Astrocyte (in vitro differentiated cells and primary cell): ENCODE data around the gene NUDT16L1. TPM values are rescaled to one million over a fixed set of nuclear protein-coding genes. Genes with fewer than 3 reads are reported as not detected.

Experiments
- DNase-seq: peaks from one replicate; pipeline ENCODE4 v3.0.0-alpha.2; 2010; ENCODE audit warnings: low read depth
- FAIRE-seq: peaks from 2 replicates; lab custom pipeline; 2011; peaks lifted over from hg19 to GRCh38; lab: Jason Lieb, UNC
- H2AFZ ChIP-seq: 2 replicates; pipeline ENCODE4 v1.6.0; 2012; ENCODE audit warnings: low read depth, low read length, inconsistent platforms
- H3K27ac ChIP-seq: 2 replicates; pipeline ENCODE4 v1.5.1; 2011; ENCODE audit warnings: low read depth, low read length, inconsistent platforms
- H3K27me3 ChIP-seq: 2 replicates; pipeline ENCODE4 v1.6.0; 2011; ENCODE audit warnings: low read length, inconsistent platforms; ENCODE audit not compliant: insufficient read depth
- H3K36me3 ChIP-seq: 2 replicates; pipeline ENCODE4 v1.5.1; 2011; ENCODE audit warnings: low read length, inconsistent platforms; ENCODE audit not compliant: insufficient read depth
- H3K4me1 ChIP-seq: 2 replicates; pipeline ENCODE4 v1.5.1; 2011; ENCODE audit warnings: low read length, inconsistent platforms; ENCODE audit not compliant: insufficient read depth
- H3K4me2 ChIP-seq: 2 replicates; pipeline ENCODE4 v1.6.0; 2012; ENCODE audit warnings: low read length, inconsistent platforms
- H3K4me3 ChIP-seq: 2 replicates; pipeline ENCODE4 v1.5.1; 2011; ENCODE audit warnings: low read depth, mild to moderate bottlenecking, low read length, inconsistent platforms; ENCODE audit not compliant: insufficient read depth
- H3K79me2 ChIP-seq: 2 replicates; pipeline ENCODE4 v1.6.0; 2012; ENCODE audit warnings: mild to moderate bottlenecking, low read length, inconsistent platforms; ENCODE audit not compliant: insufficient read depth
- H3K9ac ChIP-seq: 2 replicates; pipeline ENCODE4 v1.6.0; 2012; ENCODE audit warnings: mild to moderate bottlenecking, low read length, inconsistent platforms
- H3K9me3 ChIP-seq: 2 replicates; pipeline ENCODE4 v1.5.1; 2012; ENCODE audit warnings: low read depth, mild to moderate bottlenecking, low read length, inconsistent platforms; ENCODE audit not compliant: insufficient read depth
- H4K20me1 ChIP-seq: 2 replicates; pipeline ENCODE4 v1.6.0; 2012; ENCODE audit warnings: low read length, inconsistent platforms; ENCODE audit not compliant: insufficient read depth
- H3K27ac Mint-ChIP-seq: one replicate; pipeline ENCODE4 v1.8.0; 2021; ENCODE audit warnings: mild to moderate bottlenecking, mixed read lengths; ENCODE audit not compliant: unreplicated experiment
- H3K27me3 Mint-ChIP-seq: one replicate; pipeline ENCODE4 v1.8.0; 2021; ENCODE audit warnings: low read depth, mixed read lengths; ENCODE audit not compliant: unreplicated experiment
- H3K36me3 Mint-ChIP-seq: one replicate; pipeline ENCODE4 v1.8.0; 2021; ENCODE audit warnings: low read depth, mixed read lengths; ENCODE audit not compliant: unreplicated experiment
- H3K4me1 Mint-ChIP-seq: one replicate; pipeline ENCODE4 v1.8.0; 2021; ENCODE audit warnings: low read depth, mixed read lengths; ENCODE audit not compliant: unreplicated experiment
- H3K4me3 Mint-ChIP-seq: one replicate; pipeline ENCODE4 v1.8.0; 2021; ENCODE audit warnings: mild to moderate bottlenecking, moderate library complexity, mixed read lengths; ENCODE audit not compliant: unreplicated experiment
- H3K9me3 Mint-ChIP-seq: one replicate; pipeline ENCODE4 v1.8.0; 2021; ENCODE audit warnings: mild to moderate bottlenecking, mixed read lengths; ENCODE audit not compliant: unreplicated experiment
- EZH2 ChIP-seq: IDR thresholded peaks from 2 replicates; pipeline ENCODE4 v1.6.1; 2012; ENCODE audit warnings: mild to moderate bottlenecking, low read length, inconsistent platforms; ENCODE audit not compliant: insufficient read depth
- total RNA-seq: library from RNA; stranded (reverse); gene quantifications from 2 replicates; pipeline ENCODE4 v1.2.1, GENCODE V29; 2021
- TF ChIP-seq, protein P1 (sequence below): IDR thresholded peaks from 2 replicates; pipeline ENCODE4 v1.5.1; 2011; ENCODE audit warnings: low read depth, mild to moderate bottlenecking, inconsistent platforms, low read length, moderate library complexity; ENCODE audit not compliant: insufficient read depth

Gene NUDT16L1
- total RNA-seq, 1 donor from 2014 or later = 42.2 TPM

GRCh38 chr16:4660454-4661007 lies 32.8 kb upstream of the NUDT16L1 start:
- no peak for FAIRE-seq
- H3K27ac Mint-ChIP-seq = no peak overlapping the region

DNA sequence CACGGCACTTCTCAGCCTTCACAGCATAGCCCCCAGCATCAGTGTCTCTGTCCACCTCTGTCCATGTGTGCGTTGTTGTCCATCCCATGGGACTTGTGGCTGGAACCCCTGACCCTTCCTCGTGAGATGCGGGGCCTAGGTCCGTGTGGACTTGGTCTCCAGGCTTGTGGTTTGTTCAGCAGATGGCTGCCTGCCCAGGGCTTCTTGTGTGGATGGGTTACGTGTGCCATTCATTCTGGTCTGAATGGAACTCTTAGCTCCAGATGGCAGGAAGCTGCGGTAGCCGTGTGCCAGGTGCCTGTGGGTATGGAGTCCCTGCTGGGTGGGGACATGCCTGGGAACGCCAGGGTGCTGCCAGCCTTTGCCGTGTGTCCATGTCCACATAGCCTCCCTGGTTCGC lies 31.7 kb upstream of the NUDT16L1 start:
- Histone ChIP-seq H3K79me2 (peaks cover 30% of the 10 kb centered on the region), H4K20me1 (peaks cover 62% of the 10 kb centered on the region), H3K9me3 (no peaks in the 10 kb centered on the region), H3K36me3 (peaks cover 3% of the 10 kb centered on the region), H3K27me3 (no peaks in the 10 kb centered on the region), H3K4me2 (no peak overlapping the region), H3K4me3 (no peak overlapping the region), H3K9ac (no peak overlapping the region), H3K4me1 (peaks cover 33% of the 10 kb centered on the region), H3K27ac (no peak overlapping the region), H2AFZ (no peak overlapping the region)
- peaks cover 10% of the 10 kb centered on the region for H3K36me3 Mint-ChIP-seq
- TF ChIP-seq, protein P1, sequence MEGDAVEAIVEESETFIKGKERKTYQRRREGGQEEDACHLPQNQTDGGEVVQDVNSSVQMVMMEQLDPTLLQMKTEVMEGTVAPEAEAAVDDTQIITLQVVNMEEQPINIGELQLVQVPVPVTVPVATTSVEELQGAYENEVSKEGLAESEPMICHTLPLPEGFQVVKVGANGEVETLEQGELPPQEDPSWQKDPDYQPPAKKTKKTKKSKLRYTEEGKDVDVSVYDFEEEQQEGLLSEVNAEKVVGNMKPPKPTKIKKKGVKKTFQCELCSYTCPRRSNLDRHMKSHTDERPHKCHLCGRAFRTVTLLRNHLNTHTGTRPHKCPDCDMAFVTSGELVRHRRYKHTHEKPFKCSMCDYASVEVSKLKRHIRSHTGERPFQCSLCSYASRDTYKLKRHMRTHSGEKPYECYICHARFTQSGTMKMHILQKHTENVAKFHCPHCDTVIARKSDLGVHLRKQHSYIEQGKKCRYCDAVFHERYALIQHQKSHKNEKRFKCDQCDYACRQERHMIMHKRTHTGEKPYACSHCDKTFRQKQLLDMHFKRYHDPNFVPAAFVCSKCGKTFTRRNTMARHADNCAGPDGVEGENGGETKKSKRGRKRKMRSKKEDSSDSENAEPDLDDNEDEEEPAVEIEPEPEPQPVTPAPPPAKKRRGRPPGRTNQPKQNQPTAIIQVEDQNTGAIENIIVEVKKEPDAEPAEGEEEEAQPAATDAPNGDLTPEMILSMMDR = no peak
- no peak for TF ChIP-seq EZH2
- DNase-seq (peak; percentile 38), FAIRE-seq (no peak)
- no peak overlapping the region for H3K27ac Mint-ChIP-seq
- H3K9me3 Mint-ChIP-seq = no peaks in the 10 kb centered on the region
- H3K27me3 Mint-ChIP-seq = no peaks in the 10 kb centered on the region
- H3K4me3 Mint-ChIP-seq = peak overlapping the region; percentile 27
- peaks cover 20% of the 10 kb centered on the region for H3K4me1 Mint-ChIP-seq

More at GRCh38 chr16:4660454-4661007, 32.8 kb upstream of the NUDT16L1 start:
- peaks cover 20% of the 10 kb centered on the region for H3K4me1 Mint-ChIP-seq
- H3K4me3 ChIP-seq = no peak overlapping the region
- TF ChIP-seq, protein P1 = no peak
- H3K4me2 ChIP-seq = peak overlapping the region; percentile 55
- H3K9me3 Mint-ChIP-seq = no peaks in the 10 kb centered on the region
- peaks cover 67% of the 10 kb centered on the region for H4K20me1 ChIP-seq
- no peak overlapping the region for H2AFZ ChIP-seq
- peak overlapping the region; percentile 43 for H3K9ac ChIP-seq
- peaks cover 33% of the 10 kb centered on the region for H3K4me1 ChIP-seq
- no peaks in the 10 kb centered on the region for H3K9me3 ChIP-seq
- H3K79me2 ChIP-seq = peaks cover 35% of the 10 kb centered on the region
- DNase-seq = peak; percentile 75
- H3K27ac ChIP-seq = peak overlapping the region; percentile 36
- H3K36me3 ChIP-seq = peaks cover 2% of the 10 kb centered on the region
- no peaks in the 10 kb centered on the region for H3K27me3 Mint-ChIP-seq
- peak overlapping the region; percentile 57 for H3K4me3 Mint-ChIP-seq
- H3K27me3 ChIP-seq = no peaks in the 10 kb centered on the region
- peaks cover 14% of the 10 kb centered on the region for H3K36me3 Mint-ChIP-seq

- H3K27ac Mint-ChIP-seq = no peak overlapping the region
- peaks cover 15% of the 10 kb centered on the region for H3K36me3 ChIP-seq
Measured at GRCh38 chr16:4663465-4663776, 29.9 kb upstream of the NUDT16L1 start.

More at GRCh38 chr16:4663465-4663776, 29.9 kb upstream of the NUDT16L1 start:
- no peak overlapping the region for H2AFZ ChIP-seq
- H3K9me3 Mint-ChIP-seq = no peaks in the 10 kb centered on the region
- H4K20me1 ChIP-seq = peaks cover 76% of the 10 kb centered on the region
- H3K4me2 ChIP-seq = no peak overlapping the region
- H3K27me3 ChIP-seq = no peaks in the 10 kb centered on the region
- H3K4me1 Mint-ChIP-seq = peaks cover 20% of the 10 kb centered on the region
- peaks cover 30% of the 10 kb centered on the region for H3K79me2 ChIP-seq
- H3K9me3 ChIP-seq = no peaks in the 10 kb centered on the region
- H3K27me3 Mint-ChIP-seq = no peaks in the 10 kb centered on the region
- DNase-seq (no peak), FAIRE-seq (no peak)
- peaks cover 10% of the 10 kb centered on the region for H3K36me3 Mint-ChIP-seq
- no peak overlapping the region for H3K4me3 Mint-ChIP-seq
- H3K27ac ChIP-seq = no peak overlapping the region
- H3K9ac ChIP-seq = no peak overlapping the region
- peaks cover 33% of the 10 kb centered on the region for H3K4me1 ChIP-seq
- TF ChIP-seq, protein P1 = no peak
- no peak for TF ChIP-seq EZH2
- H3K4me3 ChIP-seq = no peak overlapping the region
